ENCODE data around the gene ARID1B.

ARID1B gene

GRCh38 chr6:157239671-157240058 is 462.5 kb downstream of the ARID1B start:
- no peak for DNase-seq

- no peak for DNase-seq
Observed at GRCh38 chr6:157240059-157240959, 463.1 kb downstream of the ARID1B start.

GRCh38 chr6:157240960-157241311 is 463.8 kb downstream of the ARID1B start:
- no peak for DNase-seq

GRCh38 chr6:157242791-157243190 is 465.6 kb downstream of the ARID1B start:
- DNase-seq: no peak

GRCh38 chr6:157244175-157244574 is 467.0 kb downstream of the ARID1B start:
- no peak for DNase-seq

GRCh38 chr6:157244780-157245179 is 467.6 kb downstream of the ARID1B start:
- no peak for DNase-seq

- DNase-seq: no peak
Observed at GRCh38 chr6:157245436-157245835, 468.3 kb downstream of the ARID1B start.

GRCh38 chr6:157246048-157246630 is 469.0 kb downstream of the ARID1B start:
- DNase-seq: no peak

GRCh38 chr6:157246771-157247484 is 469.8 kb downstream of the ARID1B start:
- DNase-seq: no peak

GRCh38 chr6:157248264-157248663 is 471.1 kb downstream of the ARID1B start:
- no peak for DNase-seq

GRCh38 chr6:157249826-157250225 is 472.6 kb downstream of the ARID1B start:
- DNase-seq: no peak

- DNase-seq: no peak
Observed at GRCh38 chr6:157251586-157252247, 474.5 kb downstream of the ARID1B start.

GRCh38 chr6:157253017-157253416 is 475.8 kb downstream of the ARID1B start:
- DNase-seq: no peak

GRCh38 chr6:157253699-157254098 is 476.5 kb downstream of the ARID1B start:
- DNase-seq: no peak

- DNase-seq: no peak
Observed at GRCh38 chr6:157254538-157254937, 477.4 kb downstream of the ARID1B start.

- DNase-seq: no peak
Observed at GRCh38 chr6:157255079-157255478, 477.9 kb downstream of the ARID1B start.

GRCh38 chr6:157258878-157259277 is 481.7 kb downstream of the ARID1B start:
- DNase-seq: no peak

GRCh38 chr6:157259443-157259842 is 482.3 kb downstream of the ARID1B start:
- DNase-seq: no peak

Measured in T-helper 9 cell (primary cell).